Bronchial epithelial cell (primary cell): ENCODE measurements around the gene SOX10. TPM values are rescaled to one million over a fixed set of nuclear protein-coding genes. Genes with fewer than 3 reads are reported as not detected.

Experiments used
- DNase-seq: peaks from one replicate; pipeline ENCODE4 v3.0.0-alpha.2; 2010; ENCODE audit warnings: low read depth
- FAIRE-seq: peaks from 2 replicates; lab custom pipeline; 2011; peaks lifted over from hg19 to GRCh38; lab: Jason Lieb, UNC
- H3K27me3 ChIP-seq: 2 replicates; pipeline ENCODE4 v1.5.1; 2011; ENCODE audit warnings: low read length; ENCODE audit not compliant: control insufficient read depth, insufficient read depth
- H3K36me3 ChIP-seq: 2 replicates; pipeline ENCODE4 v1.5.1; 2011; ENCODE audit warnings: low read length; ENCODE audit not compliant: control insufficient read depth, insufficient read depth
- H3K4me3 ChIP-seq: 2 replicates; pipeline ENCODE4 v1.5.1; 2011; ENCODE audit warnings: mild to moderate bottlenecking, low read depth, low read length, control low read depth
- CTCF ChIP-seq: IDR thresholded peaks from 2 replicates; pipeline ENCODE4 v1.5.1; 2011; ENCODE audit warnings: mild to moderate bottlenecking, moderate library complexity, low read length, control low read depth, inconsistent platforms; ENCODE audit not compliant: insufficient read depth, severe bottlenecking
- total RNA-seq: library from RNA; depleted of rRNA; stranded (reverse); fragments of >200 nt; gene quantifications from 2 replicates; pipeline ENCODE4 v1.2.1, GENCODE V29; 2014

SOX10 gene
- total RNA-seq, 1 donor from 2014 or later: not detected

DNA sequence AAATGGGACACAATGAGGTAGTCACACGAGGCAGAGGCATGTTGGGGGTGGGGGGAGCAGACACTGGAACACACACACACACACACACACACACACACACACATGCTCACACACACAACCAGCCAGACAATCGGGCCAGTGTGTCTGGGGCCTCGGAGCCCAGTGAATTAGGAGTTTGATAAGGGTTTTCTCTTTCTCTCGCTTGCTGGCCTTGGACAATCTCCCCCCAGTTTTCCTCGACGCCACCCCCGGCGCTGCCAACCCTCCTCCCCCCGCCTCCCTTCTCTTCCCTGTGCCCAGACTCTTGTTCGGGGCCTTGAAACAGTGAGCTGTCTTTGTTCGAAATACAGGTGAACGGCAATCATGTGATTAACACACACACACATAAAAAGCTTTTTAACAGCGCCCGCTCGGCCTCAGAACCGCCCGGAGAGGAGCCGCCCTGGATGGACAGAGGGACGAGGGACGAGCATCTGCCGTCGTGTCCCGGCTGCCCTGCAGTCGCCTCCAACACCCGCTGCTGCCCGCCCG lies 1.5 kb upstream of the SOX10 start:
- FAIRE-seq (no peak), DNase-seq (no peak)
- no peaks in the 10 kb centered on the region for H3K27me3 ChIP-seq
- no peak overlapping the region for H3K4me3 ChIP-seq
- no peaks in the 10 kb centered on the region for H3K36me3 ChIP-seq
- TF ChIP-seq CTCF: no peak

- H3K4me3 ChIP-seq: no peak overlapping the region
- no peak for FAIRE-seq
These were observed 763 bp upstream of the SOX10 start for GRCh38 chr22:37985050-37985585.

GRCh38 chr22:37982938-37983859 lies 1.2 kb downstream of the SOX10 start:
- no peak for TF ChIP-seq CTCF
- Histone ChIP-seq H3K27me3 (no peaks in the 10 kb centered on the region), H3K36me3 (no peaks in the 10 kb centered on the region), H3K4me3 (no peak overlapping the region)
- FAIRE-seq (no peak), DNase-seq (no peak)

More at GRCh38 chr22:37985050-37985585, 763 bp upstream of the SOX10 start:
- H3K27me3 ChIP-seq: no peaks in the 10 kb centered on the region
- no peak for DNase-seq
- no peaks in the 10 kb centered on the region for H3K36me3 ChIP-seq
- no peak for TF ChIP-seq CTCF

DNA sequence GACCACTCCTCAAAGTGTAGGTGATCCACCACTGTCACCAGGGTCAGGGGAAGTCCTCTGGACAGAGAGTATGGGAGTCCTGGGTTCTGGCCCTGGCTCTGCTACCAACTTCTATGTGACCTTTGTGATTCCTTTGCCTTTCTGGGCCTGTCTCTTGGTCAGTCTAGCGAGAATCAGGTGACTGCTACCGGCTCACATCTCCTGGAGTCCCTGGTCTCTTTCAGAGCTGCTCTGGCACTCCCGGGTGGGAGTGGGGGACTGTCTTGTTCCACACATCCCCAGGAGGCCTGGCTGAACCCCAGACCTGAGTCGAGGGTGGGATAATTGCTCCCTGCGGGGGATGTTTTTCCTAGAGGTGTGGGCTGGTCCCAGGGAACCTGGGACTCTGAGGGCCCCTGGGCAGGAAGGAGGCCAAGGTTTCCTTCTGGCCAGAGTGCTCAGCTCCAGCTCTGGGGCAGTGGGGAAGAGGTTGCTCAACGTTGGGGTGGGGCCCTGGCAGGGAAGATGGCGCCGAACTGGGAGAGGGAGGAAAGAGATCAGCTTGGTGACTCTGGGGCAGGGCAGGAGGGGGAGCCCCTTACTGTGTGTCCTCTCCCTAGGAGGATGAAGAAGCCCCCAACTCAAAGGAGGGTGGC lies 2.1 kb downstream of the SOX10 start:
- H3K27me3 ChIP-seq: no peaks in the 10 kb centered on the region
- no peaks in the 10 kb centered on the region for H3K36me3 ChIP-seq
- no peak for DNase-seq
- no peak for TF ChIP-seq CTCF
- H3K4me3 ChIP-seq: no peak overlapping the region
- FAIRE-seq: no peak

- no peak overlapping the region for H3K4me3 ChIP-seq
- H3K27me3 ChIP-seq: no peaks in the 10 kb centered on the region
- TF ChIP-seq CTCF: no peak
- no peaks in the 10 kb centered on the region for H3K36me3 ChIP-seq
- no peak for FAIRE-seq
- no peak for DNase-seq
These were observed 2.9 kb downstream of the SOX10 start for GRCh38 chr22:37981282-37982011.
